GM18505 (cell line): Measurements from ENCODE around the gene ATG7.
"Not testable (repeated sequence)": the region's sequence is repeated elsewhere in the genome, so short reads cannot be mapped to it uniquely, and the experiment has no call there.

Source experiments
- ATAC-seq: cut with Tn5 transposase; IDR thresholded peaks from one replicate; pipeline ENCODE4 v1.9.1; 2021; ENCODE audit not compliant: unreplicated experiment
- POLR2A ChIP-seq: IDR thresholded peaks from 4 replicates; pipeline ENCODE4 v1.6.1; 2011; ENCODE audit warnings: borderline replicate concordance; ENCODE audit not compliant: insufficient read depth, insufficient read length; ENCODE audit errors: extremely low read depth

Gene ATG7

DNA sequence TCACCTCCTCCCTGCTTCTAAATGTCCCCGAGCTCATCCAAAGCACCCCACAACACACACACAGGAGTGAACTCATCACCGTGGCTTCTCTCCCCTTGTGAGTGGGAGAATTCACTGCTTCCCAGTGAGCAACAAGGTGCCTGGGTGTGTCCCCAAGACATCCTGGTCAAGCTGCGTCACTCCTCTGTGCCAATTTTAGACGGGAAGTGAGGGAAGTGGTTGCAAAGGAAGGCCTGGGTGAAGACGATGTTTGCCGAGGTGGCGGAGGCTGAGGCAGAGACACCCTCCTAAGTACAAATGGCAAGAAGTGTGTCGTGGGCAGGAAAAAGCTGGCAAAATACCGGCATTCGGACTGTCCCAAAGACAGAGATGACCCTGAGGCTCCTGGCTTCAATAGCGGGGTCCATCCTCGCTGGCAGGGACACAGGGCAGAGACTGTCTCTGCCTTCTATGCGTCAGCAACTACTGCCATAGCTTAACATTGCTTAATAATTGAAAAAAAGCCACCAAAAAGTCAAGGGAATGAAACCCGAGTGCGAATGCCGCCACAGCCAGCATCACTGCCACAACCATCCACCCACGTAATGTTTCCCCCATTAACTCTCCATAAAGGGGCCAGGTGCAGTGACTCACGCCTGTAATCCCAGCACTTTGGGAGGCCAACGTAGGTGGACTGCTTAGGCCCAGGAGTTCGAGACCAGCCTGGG is 298.7 kb downstream of the ATG7 start:
- TF ChIP-seq POLR2A = no peak
- ATAC-seq = no peak

- ATAC-seq = not testable (repeated sequence)
Observed at GRCh38 chr3:11572660-11573059, 300.5 kb downstream of the ATG7 start.

DNA sequence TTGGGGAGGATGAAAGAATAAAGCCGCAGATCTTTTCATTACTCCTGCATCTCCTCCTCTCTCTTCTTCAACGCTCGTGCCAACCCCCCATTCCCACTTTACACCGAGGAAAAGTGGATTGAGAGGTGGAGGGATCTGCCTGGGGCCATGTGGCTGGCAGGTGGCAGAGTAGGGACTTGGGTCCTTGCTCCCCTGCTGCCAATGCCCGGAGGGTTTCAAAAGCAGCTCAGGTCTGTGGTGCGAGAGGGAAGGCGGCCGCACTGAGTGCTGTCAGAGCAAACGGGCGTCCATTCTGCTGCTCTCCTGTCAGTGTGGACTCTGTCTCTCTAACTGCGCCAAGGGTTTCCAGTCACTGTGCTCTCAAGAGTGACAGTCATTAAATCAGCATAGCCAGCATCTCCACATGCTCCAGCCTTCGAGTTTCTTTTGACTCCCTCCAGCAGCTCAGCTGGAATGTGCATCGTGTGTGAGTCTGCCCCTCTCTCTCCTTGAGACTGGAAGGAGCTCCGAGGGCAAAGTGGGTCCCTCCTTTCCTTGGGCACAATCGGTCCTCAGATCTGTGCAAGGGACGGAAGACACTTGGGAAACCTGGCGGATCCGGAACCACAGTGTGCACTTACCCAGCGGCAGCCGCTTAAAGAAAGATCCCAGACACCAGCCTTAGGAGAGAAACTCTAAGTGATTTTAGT is 302.9 kb downstream of the ATG7 start:
- TF ChIP-seq POLR2A = no peak
- no peak for ATAC-seq

DNA sequence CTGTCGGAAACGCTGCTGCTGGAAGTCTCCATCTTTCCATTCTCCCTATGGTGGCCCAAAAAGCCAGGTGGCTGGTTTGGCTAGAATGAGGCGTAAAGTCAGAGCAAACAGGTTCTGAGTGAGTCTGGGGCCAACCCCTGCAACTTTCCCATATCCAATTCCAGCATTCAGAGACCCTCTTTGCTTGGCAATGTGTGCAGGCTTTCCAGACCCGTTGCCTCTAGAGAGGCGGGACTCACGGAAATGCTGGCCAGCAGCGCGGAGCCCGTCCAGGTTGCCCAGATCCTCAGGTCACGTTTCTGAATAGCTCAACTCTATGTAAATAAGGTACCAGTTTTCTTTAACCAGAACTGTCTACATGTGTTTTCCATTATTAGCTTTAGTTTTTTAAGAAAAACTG is 303.5 kb downstream of the ATG7 start:
- no peak for TF ChIP-seq POLR2A
- no peak for ATAC-seq

DNA sequence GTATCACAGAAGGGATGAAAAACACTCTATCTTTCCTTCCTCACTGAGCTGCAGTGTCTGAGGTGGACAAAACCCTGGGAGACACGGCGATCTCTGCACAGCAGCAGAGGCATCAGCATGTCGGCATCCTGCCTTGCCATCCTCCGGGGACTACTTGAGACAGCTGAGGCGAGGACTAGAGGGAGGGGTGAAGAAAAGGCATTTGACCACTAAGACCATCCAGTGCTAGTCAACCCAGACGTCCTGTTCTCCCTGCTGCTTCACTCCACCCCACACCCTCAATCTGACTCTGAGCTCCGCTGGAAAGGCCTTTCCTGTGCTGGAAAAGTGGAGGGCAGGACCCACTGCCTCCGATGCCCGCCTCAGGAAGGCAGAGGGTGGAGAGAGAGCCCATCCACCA is 304.3 kb downstream of the ATG7 start:
- no peak for ATAC-seq
- TF ChIP-seq POLR2A = no peak

DNA sequence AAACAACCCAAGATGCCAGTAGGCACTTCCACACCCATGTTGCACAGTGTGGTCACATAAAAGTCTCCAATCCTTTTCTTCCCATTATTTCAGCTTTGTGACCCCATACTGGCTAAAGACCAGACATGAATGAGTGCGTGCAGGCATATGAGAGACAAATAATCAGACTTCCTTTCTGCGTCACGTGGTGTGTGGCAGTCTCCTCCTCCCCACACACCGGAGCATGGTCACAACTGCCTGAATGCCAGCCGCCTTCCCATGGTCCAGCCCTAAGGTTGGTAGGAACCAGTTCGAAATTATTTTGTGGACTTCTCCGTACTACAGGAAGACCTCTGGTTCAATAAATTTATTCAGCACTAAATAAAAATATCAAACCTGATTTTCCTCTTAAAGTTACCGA is 306.0 kb downstream of the ATG7 start:
- TF ChIP-seq POLR2A = no peak
- no peak for ATAC-seq

GRCh38 chr3:11580645-11581044 is 308.4 kb downstream of the ATG7 start:
- ATAC-seq = no peak
- no peak for TF ChIP-seq POLR2A

GRCh38 chr3:11581237-11582190 is 309.3 kb downstream of the ATG7 start:
- TF ChIP-seq POLR2A = no peak
- ATAC-seq = no peak

GRCh38 chr3:11582191-11582968 is 310.2 kb downstream of the ATG7 start:
- no peak for ATAC-seq
- TF ChIP-seq POLR2A = no peak

DNA sequence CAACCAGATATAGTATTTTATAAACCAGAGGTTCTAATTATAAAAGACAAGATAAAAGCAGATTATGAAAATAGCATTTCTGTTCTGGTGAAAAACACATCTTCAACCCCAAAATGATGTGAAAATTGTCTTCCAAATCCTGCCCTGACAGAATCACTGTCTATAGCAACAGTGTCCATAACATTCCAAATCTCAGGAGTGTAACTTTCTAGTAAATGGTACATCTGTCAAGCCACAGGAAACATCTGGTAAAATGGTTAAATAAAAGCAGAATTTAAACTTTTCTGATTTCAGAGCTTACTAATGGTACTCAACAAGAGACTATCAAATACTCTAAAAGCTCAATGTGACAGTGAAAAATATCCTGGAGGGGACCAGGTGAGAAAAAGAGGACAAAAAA is 311.0 kb downstream of the ATG7 start:
- ATAC-seq = no peak
- no peak for TF ChIP-seq POLR2A

DNA sequence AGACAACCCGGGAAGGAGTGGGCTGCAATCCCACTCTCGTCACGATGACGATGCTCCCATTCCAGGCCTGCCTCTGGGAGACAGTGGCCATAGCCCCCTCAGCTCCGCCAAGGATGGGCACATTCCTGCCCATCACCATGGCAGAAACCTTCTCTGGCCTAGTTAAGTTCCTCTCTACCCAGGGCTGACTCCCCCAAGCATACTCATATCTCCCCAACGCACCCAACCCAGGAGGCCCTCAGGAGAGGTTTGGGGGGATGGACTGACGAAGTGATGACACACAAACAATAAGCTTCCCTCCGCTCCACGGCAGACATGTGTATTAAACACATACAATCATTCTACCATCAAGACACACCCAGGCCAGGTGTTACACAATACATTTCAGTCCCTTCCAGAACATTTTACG is 311.4 kb downstream of the ATG7 start:
- TF ChIP-seq POLR2A = no peak
- no peak for ATAC-seq

GRCh38 chr3:11584570-11584969 is 312.4 kb downstream of the ATG7 start:
- no peak for TF ChIP-seq POLR2A
- ATAC-seq = no peak

GRCh38 chr3:11587766-11588165 is 315.6 kb downstream of the ATG7 start:
- no peak for ATAC-seq
- TF ChIP-seq POLR2A = no peak

GRCh38 chr3:11588338-11588737 is 316.1 kb downstream of the ATG7 start:
- ATAC-seq = no peak
- TF ChIP-seq POLR2A = no peak

DNA sequence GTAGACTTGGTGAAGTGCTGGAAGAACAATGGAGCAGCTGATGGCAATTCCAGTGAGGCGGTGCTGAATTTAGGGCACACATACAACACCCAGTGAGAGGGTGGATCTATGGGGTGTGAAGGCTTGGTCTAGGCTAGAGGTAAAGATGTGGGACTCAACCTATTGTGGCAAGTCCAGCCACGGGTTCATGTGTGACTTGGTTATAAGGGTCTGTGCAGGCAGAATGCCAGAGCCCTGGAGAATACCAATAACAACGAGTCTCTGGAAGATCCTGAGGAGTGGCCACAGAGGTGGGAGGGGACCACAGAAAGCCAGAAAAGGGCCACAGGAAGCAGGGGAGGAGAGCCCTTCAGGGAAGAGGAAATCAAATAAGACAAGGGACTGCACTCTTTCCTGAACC is 316.6 kb downstream of the ATG7 start:
- ATAC-seq = no peak
- TF ChIP-seq POLR2A = no peak
